SK-N-SH treated with all-trans-retinoic acid at 6 μM for 48 hours (cell line): Measurements from ENCODE around the gene RWDD1.

Experiments
- ATAC-seq: fragments of 200-7000 bp; cut with Tn5 transposase; 3 replicates; pipeline ENCODE4 v1.9.1; 2020; ENCODE audit warnings: mild to moderate bottlenecking, moderate library complexity
- ARNTL ChIP-seq: fragments of 450-650 bp; formaldehyde crosslinking; IDR thresholded peaks from 2 replicates; pipeline ENCODE4 v1.5.0; 2020; ENCODE audit warnings: low read depth, mild to moderate bottlenecking, moderate library complexity, borderline replicate concordance
- BACH2 ChIP-seq: fragments of 250-450 bp; sonication (Bioruptor Pico); IDR thresholded peaks from 2 replicates; pipeline ENCODE4 v1.9.0; 2021; ENCODE audit warnings: mild to moderate bottlenecking, borderline replicate concordance
- CSDC2 ChIP-seq: fragments of 250-450 bp; sonication (Bioruptor Pico); IDR thresholded peaks from 2 replicates; pipeline ENCODE4 v1.5.0; 2020; ENCODE audit warnings: mild to moderate bottlenecking, moderate library complexity
- ESRRG ChIP-seq: fragments of 250-450 bp; sonication (Bioruptor Pico); IDR thresholded peaks from 2 replicates; pipeline ENCODE4 v1.6.1; 2021; ENCODE audit warnings: mild to moderate bottlenecking
- GLIS3 ChIP-seq: fragments of 250-450 bp; sonication (Bioruptor Pico); IDR thresholded peaks from 2 replicates; pipeline ENCODE4 v1.5.0; 2020; ENCODE audit warnings: mild to moderate bottlenecking, moderate library complexity
- ISL1 ChIP-seq: fragments of 250-450 bp; sonication (Bioruptor Pico); IDR thresholded peaks from 2 replicates; pipeline ENCODE4 v2.1.2; 2022; ENCODE audit warnings: mild to moderate bottlenecking, moderate library complexity
- OSR1 ChIP-seq: fragments of 250-450 bp; sonication (Bioruptor Pico); IDR thresholded peaks from 2 replicates; pipeline ENCODE4 v1.8.0; 2022; ENCODE audit warnings: moderate library complexity, mild to moderate bottlenecking, inconsistent platforms
- PATZ1 ChIP-seq: fragments of 250-450 bp; sonication (Bioruptor Pico); IDR thresholded peaks from 2 replicates; pipeline ENCODE4 v1.8.0; 2020; ENCODE audit warnings: mild to moderate bottlenecking, moderate library complexity, borderline replicate concordance
- POU6F1 ChIP-seq: fragments of 250-450 bp; sonication (Bioruptor Pico); IDR thresholded peaks from 2 replicates; pipeline ENCODE4 v1.8.0; 2021; ENCODE audit warnings: low read depth, mild to moderate bottlenecking, moderate library complexity, borderline replicate concordance
- PPARA ChIP-seq: fragments of 250-450 bp; sonication (Bioruptor Pico); IDR thresholded peaks from 2 replicates; pipeline ENCODE4 v1.5.0; 2020; ENCODE audit warnings: mild to moderate bottlenecking, borderline replicate concordance
- RARB ChIP-seq: fragments of 250-450 bp; sonication (Bioruptor Pico); IDR thresholded peaks from 2 replicates; pipeline ENCODE4 v1.8.0; 2021; ENCODE audit warnings: mild to moderate bottlenecking, moderate library complexity
- TSHZ2 ChIP-seq: fragments of 250-450 bp; sonication (Bioruptor Pico); IDR thresholded peaks from 2 replicates; pipeline ENCODE4 v1.5.0; 2020; ENCODE audit warnings: mild to moderate bottlenecking, moderate library complexity
- ZC3H10 ChIP-seq: fragments of 250-450 bp; sonication (Bioruptor Pico); IDR thresholded peaks from 2 replicates; pipeline ENCODE4 v1.5.1; 2021; ENCODE audit warnings: mild to moderate bottlenecking, moderate library complexity
- ZFP3 ChIP-seq: fragments of 250-450 bp; sonication (Bioruptor Pico); IDR thresholded peaks from 2 replicates; pipeline ENCODE4 v1.5.0; 2020; ENCODE audit warnings: mild to moderate bottlenecking, moderate library complexity
- ZFP30 ChIP-seq: fragments of 450-650 bp; formaldehyde crosslinking; IDR thresholded peaks from 2 replicates; pipeline ENCODE4 v1.5.0; 2022; ENCODE audit warnings: mild to moderate bottlenecking, moderate library complexity
- ZNF565 ChIP-seq: fragments of 450-650 bp; formaldehyde crosslinking; conservative IDR thresholded peaks from 2 replicates; pipeline ENCODE4 v1.5.0; 2020; ENCODE audit warnings: low read depth, mild to moderate bottlenecking, moderate library complexity
- ZNF70 ChIP-seq: fragments of 450-650 bp; formaldehyde crosslinking; IDR thresholded peaks from 2 replicates; pipeline ENCODE4 v1.5.0; 2020; ENCODE audit warnings: mild to moderate bottlenecking, moderate library complexity
- ZNF8 ChIP-seq: fragments of 450-650 bp; formaldehyde crosslinking; IDR thresholded peaks from 2 replicates; pipeline ENCODE4 v1.5.0; 2020; ENCODE audit warnings: mild to moderate bottlenecking, moderate library complexity

Gene RWDD1

GRCh38 chr6:116572162-116572561 lies 858 bp downstream of the RWDD1 start:
- TF ChIP-seq CSDC2 (CRISPR knock-in tag), result no peak
- no peak for TF ChIP-seq ZNF70 (CRISPR knock-in tag)
- no peak for TF ChIP-seq ZFP3 (CRISPR knock-in tag)
- ATAC-seq, result peak; percentile 51

- ATAC-seq, result no peak
- peak; percentile 34 for TF ChIP-seq ISL1
- no peak for TF ChIP-seq PATZ1
- no peak for TF ChIP-seq ZNF70 (CRISPR knock-in tag)
Observed at GRCh38 chr6:116575227-116575626, 3.9 kb downstream of the RWDD1 start.

- TF ChIP-seq ZNF565 (CRISPR knock-in tag) (no peak), ZC3H10 (CRISPR knock-in tag) (no peak), OSR1 (CRISPR knock-in tag) (no peak), ZFP3 (CRISPR knock-in tag) (no peak), ZFP30 (CRISPR knock-in tag) (no peak), ESRRG (CRISPR knock-in tag) (no peak), GLIS3 (no peak), BACH2 (CRISPR knock-in tag) (no peak), TSHZ2 (no peak), ISL1 (no peak)
- TF ChIP-seq, all 23 proteins: peak for 0
- ATAC-seq, result no peak
Observed at GRCh38 chr6:116577486-116577885, 6.2 kb downstream of the RWDD1 start.

GRCh38 chr6:116578335-116578734 lies 7.0 kb downstream of the RWDD1 start:
- no peak for TF ChIP-seq PPARA (CRISPR knock-in tag)
- no peak for TF ChIP-seq CSDC2 (CRISPR knock-in tag)
- TF ChIP-seq POU6F1 (CRISPR knock-in tag), result no peak
- TF ChIP-seq ZNF8 (CRISPR knock-in tag), result no peak
- no peak for TF ChIP-seq BACH2 (CRISPR knock-in tag)
- TF ChIP-seq ZC3H10 (CRISPR knock-in tag), result no peak
- TF ChIP-seq OSR1 (CRISPR knock-in tag), result no peak
- TF ChIP-seq RARB (CRISPR knock-in tag), result no peak
- TF ChIP-seq ISL1, result no peak
- TF ChIP-seq PATZ1, result no peak
- no peak for TF ChIP-seq ARNTL (CRISPR knock-in tag)
- no peak for TF ChIP-seq TSHZ2
- no peak for ATAC-seq
